SH-SY5Y (cell line): ENCODE measurements around the gene FBXL12.

ENCODE experiments used
- GATA2 ChIP-seq: IDR thresholded peaks from 2 replicates; pipeline ENCODE4 v1.6.1; 2011; ENCODE audit warnings: mild to moderate bottlenecking, low read depth, low read length
- GATA3 ChIP-seq: IDR thresholded peaks from 2 replicates; pipeline ENCODE4 v1.6.1; 2011; ENCODE audit warnings: low read depth, mild to moderate bottlenecking, low read length, moderate library complexity

- no peak for TF ChIP-seq GATA2
- TF ChIP-seq GATA3 = no peak
These were observed 33.2 kb downstream of the FBXL12 start for GRCh38 chr19:9785367-9786331.
